Measurements from ENCODE around the gene IFITM5. TPM values are rescaled to one million over a fixed set of nuclear protein-coding genes. Genes with fewer than 3 reads are reported as not detected.

The IFITM5 gene
- total RNA-seq (not detected in 2 replicates), polyA plus RNA-seq (0.36 TPM in 1 of 2 replicates, not detected in the other)

GRCh38 chr11:299081-299891 lies at the start of gene IFITM5:
Gene IFITM5, minus strand, starts transcription at chr11:299526. Its CDS starts 36 bp downstream, at chr11:299490.
- no peaks in the 10 kb centered on the region for H3K27me3 ChIP-seq
- WGBS (ENCODE audit: low lambda C conversion rate, missing lambda C conversion rate) = 83% methylated on average over 16 of the region's 40 CpGs
- no peak within 1 kb of the TSS for H3K4me2 ChIP-seq

GRCh38 chr11:346529-346928 lies 47.2 kb upstream of the IFITM5 start:
- peaks cover 14% of the 10 kb centered on the region for H3K4me1 ChIP-seq (ENCODE audit: insufficient read depth)
- H3K27me3 ChIP-seq = no peaks in the 10 kb centered on the region
- H3K79me2 ChIP-seq = no peaks in the 10 kb centered on the region
- H3K9me3 ChIP-seq (ENCODE audit: low read depth) = no peaks in the 10 kb centered on the region
- 91% methylated on average over 3 of the region's 3 CpGs for WGBS (ENCODE audit: low lambda C conversion rate, missing lambda C conversion rate)
- DNase-seq (ENCODE audit: low spot score) = no peak
- no peaks in the 10 kb centered on the region for H3K36me3 ChIP-seq (replicated peaks; ENCODE audit: insufficient read depth, low read depth)
- no peak overlapping the region for H3K4me2 ChIP-seq
- no peak overlapping the region for H3K4me3 ChIP-seq
- H3K9me2 ChIP-seq (replicated peaks; ENCODE audit: insufficient read depth) = no peaks in the 10 kb centered on the region
- H4K20me1 ChIP-seq (ENCODE audit: insufficient read depth, poor library complexity, severe bottlenecking) = no peaks in the 10 kb centered on the region
- no peak overlapping the region for H3K27ac ChIP-seq
- TF ChIP-seq EZH2phosphoT487 (IDR thresholded peaks at IDR 0.05; ENCODE audit: low read depth, severe bottlenecking, unreplicated experiment) (no peak), EZH2 (IDR thresholded peaks at IDR 0.05; ENCODE audit: borderline replicate concordance) (no peak), CTCF (IDR thresholded peaks at IDR 0.05; ENCODE audit: poor library complexity) (no peak)
- no peak overlapping the region for H2AFZ ChIP-seq

More at GRCh38 chr11:299081-299891, at the start of gene IFITM5:
- Histone ChIP-seq H2AFZ (no peak within 1 kb of the TSS), H4K20me1 (ENCODE audit: insufficient read depth, poor library complexity, severe bottlenecking) (no peaks in the 10 kb centered on the region), H3K36me3 (replicated peaks; ENCODE audit: insufficient read depth, low read depth) (no peaks in the 10 kb centered on the region), H3K79me2 (no peaks in the 10 kb centered on the region), H3K27ac (no peak within 1 kb of the TSS), H3K4me3 (no peak within 1 kb of the TSS), H3K9me2 (replicated peaks; ENCODE audit: insufficient read depth) (no peaks in the 10 kb centered on the region), H3K9me3 (ENCODE audit: low read depth) (no peaks in the 10 kb centered on the region), H3K4me1 (ENCODE audit: insufficient read depth) (peaks cover 3% of the 10 kb centered on the region)
- TF ChIP-seq EZH2phosphoT487 (IDR thresholded peaks at IDR 0.05; ENCODE audit: low read depth, severe bottlenecking, unreplicated experiment) (no peak), EZH2 (IDR thresholded peaks at IDR 0.05; ENCODE audit: borderline replicate concordance) (no peak)
- DNase-seq (ENCODE audit: low spot score) = no peak

GRCh38 chr11:344836-345578 lies 45.7 kb upstream of the IFITM5 start:
- Histone ChIP-seq H2AFZ (no peak overlapping the region), H3K27ac (no peak overlapping the region), H3K9me2 (replicated peaks; ENCODE audit: insufficient read depth) (no peaks in the 10 kb centered on the region), H3K9me3 (ENCODE audit: low read depth) (no peaks in the 10 kb centered on the region), H3K27me3 (no peaks in the 10 kb centered on the region), H3K4me2 (no peak overlapping the region), H3K36me3 (replicated peaks; ENCODE audit: insufficient read depth, low read depth) (no peaks in the 10 kb centered on the region), H4K20me1 (ENCODE audit: insufficient read depth, poor library complexity, severe bottlenecking) (no peaks in the 10 kb centered on the region), H3K4me1 (ENCODE audit: insufficient read depth) (no peaks in the 10 kb centered on the region), H3K79me2 (no peaks in the 10 kb centered on the region), H3K4me3 (no peak overlapping the region)
- TF ChIP-seq EZH2phosphoT487 (IDR thresholded peaks at IDR 0.05; ENCODE audit: low read depth, severe bottlenecking, unreplicated experiment) = no peak
- TF ChIP-seq EZH2 (IDR thresholded peaks at IDR 0.05; ENCODE audit: borderline replicate concordance) = no peak
- TF ChIP-seq CTCF (IDR thresholded peaks at IDR 0.05; ENCODE audit: poor library complexity) = no peak
- 93% methylated on average over 11 of the region's 11 CpGs for WGBS (ENCODE audit: low lambda C conversion rate, missing lambda C conversion rate)
- no peak for DNase-seq (ENCODE audit: low spot score)

- TF ChIP-seq EZH2phosphoT487 (IDR thresholded peaks at IDR 0.05; ENCODE audit: low read depth, severe bottlenecking, unreplicated experiment) (no peak), CTCF (IDR thresholded peaks at IDR 0.05; ENCODE audit: poor library complexity) (no peak), EZH2 (IDR thresholded peaks at IDR 0.05; ENCODE audit: borderline replicate concordance) (no peak)
These were observed 43.0 kb upstream of the IFITM5 start for GRCh38 chr11:342328-342727.

More at GRCh38 chr11:342328-342727, 43.0 kb upstream of the IFITM5 start:
- Histone ChIP-seq H3K27me3 (no peaks in the 10 kb centered on the region), H3K9me3 (ENCODE audit: low read depth) (no peaks in the 10 kb centered on the region), H4K20me1 (ENCODE audit: insufficient read depth, poor library complexity, severe bottlenecking) (no peaks in the 10 kb centered on the region), H3K4me1 (ENCODE audit: insufficient read depth) (no peaks in the 10 kb centered on the region), H3K4me3 (no peak overlapping the region), H3K27ac (no peak overlapping the region), H3K36me3 (replicated peaks; ENCODE audit: insufficient read depth, low read depth) (no peaks in the 10 kb centered on the region), H3K9me2 (replicated peaks; ENCODE audit: insufficient read depth) (no peaks in the 10 kb centered on the region), H3K79me2 (no peaks in the 10 kb centered on the region), H3K4me2 (no peak overlapping the region), H2AFZ (no peak overlapping the region)
- WGBS (ENCODE audit: low lambda C conversion rate, missing lambda C conversion rate) = 78% methylated on average over 3 of the region's 3 CpGs
- DNase-seq (ENCODE audit: low spot score) = no peak
